ENCODE measurements around the gene SMAD7. TPM values are rescaled to one million over a fixed set of nuclear protein-coding genes. Genes with fewer than 3 reads are reported as not detected.
A peak's percentile ranks its signal among the peaks of the same experiment; 100 is the strongest.

The SMAD7 gene
- polyA plus RNA-seq, 2 of the 4 experiments (the other 2 are of a cell fraction): 19.9 to 26.9 TPM

DNA sequence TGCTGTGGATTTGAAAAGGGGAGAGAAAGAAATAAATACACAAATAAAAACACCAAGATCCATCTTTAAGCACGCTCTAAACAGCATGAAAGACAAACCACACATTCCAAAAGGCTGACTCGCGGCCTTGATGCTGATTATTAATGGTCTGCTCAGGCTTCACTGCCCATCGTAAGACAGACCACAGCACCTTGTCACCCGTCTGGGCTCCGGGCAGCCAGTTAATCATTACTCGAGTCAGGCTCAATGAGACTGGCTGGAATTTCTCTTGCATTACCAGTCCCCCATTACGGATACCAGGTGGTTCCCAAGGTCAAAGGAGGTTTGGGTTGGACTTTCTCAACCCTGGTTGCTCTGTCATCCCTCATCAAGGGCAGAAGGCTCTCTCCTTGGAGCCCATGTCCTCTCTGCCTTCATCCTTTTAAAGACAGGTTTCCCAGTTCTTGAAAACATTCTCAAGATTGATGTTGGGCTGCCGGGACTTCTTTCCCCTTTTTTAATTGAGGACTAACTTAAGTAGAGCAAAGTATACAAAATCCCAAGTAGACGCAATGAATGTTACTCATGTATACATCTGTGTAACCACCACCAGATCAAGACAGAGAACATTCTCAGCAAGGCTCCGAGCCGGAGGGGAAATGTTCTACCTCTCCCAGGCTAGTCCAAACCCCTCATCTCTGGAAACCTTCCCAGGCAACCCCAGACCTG lies 8.1 kb downstream of the SMAD7 start (continued):
- no peak for TF ChIP-seq RFX5 (IDR thresholded peaks at IDR 0.05)
- TF ChIP-seq GATA3 (IDR thresholded peaks at IDR 0.05; ENCODE audit: borderline replicate concordance): peak; percentile 91
- peak; percentile 80 for TF ChIP-seq JUNB (IDR thresholded peaks at IDR 0.05)
- TF ChIP-seq CHD4 (IDR thresholded peaks at IDR 0.05; ENCODE audit: borderline replicate concordance): no peak
- no peak for TF ChIP-seq POLR2A (IDR thresholded peaks at IDR 0.05; ENCODE audit: low read length)
- peak in 1 of 2 experiments; percentile 83; a peak in 2 of 4 replicates for TF ChIP-seq CEBPB (IDR thresholded peaks at IDR 0.05)
- TF ChIP-seq USF2 (IDR thresholded peaks at IDR 0.05): no peak
- no peak for TF ChIP-seq FOSB (CRISPR knock-in tag; IDR thresholded peaks at IDR 0.05)
- TF ChIP-seq ESRRA (IDR thresholded peaks at IDR 0.05; ENCODE audit: borderline replicate concordance, low read length): peak; percentile 97
- no peak for TF ChIP-seq HOXA7 (CRISPR knock-in tag; IDR thresholded peaks at IDR 0.05)
- TF ChIP-seq, protein P1, sequence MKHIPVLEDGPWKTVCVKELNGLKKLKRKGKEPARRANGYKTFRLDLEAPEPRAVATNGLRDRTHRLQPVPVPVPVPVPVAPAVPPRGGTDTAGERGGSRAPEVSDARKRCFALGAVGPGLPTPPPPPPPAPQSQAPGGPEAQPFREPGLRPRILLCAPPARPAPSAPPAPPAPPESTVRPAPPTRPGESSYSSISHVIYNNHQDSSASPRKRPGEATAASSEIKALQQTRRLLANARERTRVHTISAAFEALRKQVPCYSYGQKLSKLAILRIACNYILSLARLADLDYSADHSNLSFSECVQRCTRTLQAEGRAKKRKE (CRISPR knock-in tag; IDR thresholded peaks at IDR 0.05; ENCODE audit: low read depth): no peak
- TF ChIP-seq HEYL (CRISPR knock-in tag; IDR thresholded peaks at IDR 0.05): no peak
- TF ChIP-seq HOXB13 (CRISPR knock-in tag; IDR thresholded peaks at IDR 0.05; ENCODE audit: low read depth): no peak
- peak; percentile 56 for TF ChIP-seq FOSL2 (IDR thresholded peaks at IDR 0.05)
- TF ChIP-seq FOSL2 (CRISPR knock-in tag; IDR thresholded peaks at IDR 0.05): peak; percentile 62
- no peak for TF ChIP-seq NR3C1 (IDR thresholded peaks at IDR 0.05)
- TF ChIP-seq NFE2L2 (conservative IDR thresholded peaks at IDR 0.05; ENCODE audit: low read length): no peak
- TF ChIP-seq MAZ (IDR thresholded peaks at IDR 0.05; ENCODE audit: borderline replicate concordance, low read depth, low read length): no peak
- TF ChIP-seq ZSCAN20 (CRISPR knock-in tag; IDR thresholded peaks at IDR 0.05): no peak
- no peak for TF ChIP-seq ZNF302 (CRISPR knock-in tag; IDR thresholded peaks at IDR 0.05)
- TF ChIP-seq JUN (IDR thresholded peaks at IDR 0.05): peak; percentile 74 to 80; a peak in 4 of 5 replicates
- TF ChIP-seq EHMT2 (IDR thresholded peaks at IDR 0.05; ENCODE audit: low read depth): no peak
- TF ChIP-seq SMC3 (IDR thresholded peaks at IDR 0.05): 0 out of 3 replicates have a peak, but pooled peaks have one; percentile 18
- no peak for TF ChIP-seq ZC3H11A (IDR thresholded peaks at IDR 0.05)
- no peak for TF ChIP-seq RNF2 (IDR thresholded peaks at IDR 0.05; ENCODE audit: borderline replicate concordance, low read depth)
- TF ChIP-seq, protein P2, sequence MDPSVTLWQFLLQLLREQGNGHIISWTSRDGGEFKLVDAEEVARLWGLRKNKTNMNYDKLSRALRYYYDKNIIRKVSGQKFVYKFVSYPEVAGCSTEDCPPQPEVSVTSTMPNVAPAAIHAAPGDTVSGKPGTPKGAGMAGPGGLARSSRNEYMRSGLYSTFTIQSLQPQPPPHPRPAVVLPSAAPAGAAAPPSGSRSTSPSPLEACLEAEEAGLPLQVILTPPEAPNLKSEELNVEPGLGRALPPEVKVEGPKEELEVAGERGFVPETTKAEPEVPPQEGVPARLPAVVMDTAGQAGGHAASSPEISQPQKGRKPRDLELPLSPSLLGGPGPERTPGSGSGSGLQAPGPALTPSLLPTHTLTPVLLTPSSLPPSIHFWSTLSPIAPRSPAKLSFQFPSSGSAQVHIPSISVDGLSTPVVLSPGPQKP (IDR thresholded peaks at IDR 0.05; ENCODE audit: low read depth, low read length): no peak
- TF ChIP-seq CBX8 (IDR thresholded peaks at IDR 0.05): no peak
- no peak for TF ChIP-seq CBX2 (IDR thresholded peaks at IDR 0.05; ENCODE audit: borderline replicate concordance, low read depth)

DNA sequence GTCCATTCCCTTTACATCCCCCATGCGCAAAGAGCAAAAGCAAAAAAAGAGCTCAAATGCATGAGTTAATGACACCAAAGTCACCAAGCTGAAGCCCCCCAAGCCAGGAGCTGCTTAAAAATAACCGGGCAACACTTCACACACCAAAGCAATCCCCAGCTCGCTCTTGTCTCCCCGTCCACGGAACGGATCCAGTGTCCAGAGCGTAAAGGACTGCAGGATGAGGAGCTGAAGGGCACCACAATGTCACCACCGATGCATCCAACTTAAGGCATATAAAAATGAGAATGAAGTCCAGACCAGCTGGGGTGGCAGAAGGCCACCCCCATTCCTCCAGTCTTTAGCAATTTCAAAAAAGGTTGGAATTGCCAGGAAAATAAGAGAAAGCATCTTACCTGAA lies 8.7 kb downstream of the SMAD7 start:
- CTCF ChIA-PET: interaction anchor here (0.9 kb wide), 1 partner anchor 33 kb away, joined by 3 read pairs; no protein-coding TSS in a partner anchor
- Histone ChIP-seq H3K27ac (peak overlapping the region; percentile 92 to 99), H3K4me2 (peak overlapping the region; percentile 97), H3K4me1 (peaks cover 93% of the 10 kb centered on the region), H3K4me3 (peak overlapping the region; percentile 80), H3K9me3 (no peaks in the 10 kb centered on the region)
- DNase-seq (ENCODE audit: low read depth in 1 of 2, low spot score in 1 of 2): no peak
- ATAC-seq: no peak
- no peak for FAIRE-seq
- TF ChIP-seq MAX (IDR thresholded peaks at IDR 0.05): no peak
- no peak for TF ChIP-seq MAZ (IDR thresholded peaks at IDR 0.05; ENCODE audit: borderline replicate concordance, low read depth, low read length)
- TF ChIP-seq CBX2 (IDR thresholded peaks at IDR 0.05; ENCODE audit: borderline replicate concordance, low read depth): no peak
- no peak for TF ChIP-seq MAFK (IDR thresholded peaks at IDR 0.05; ENCODE audit: partially characterized antibody)
- no peak for TF ChIP-seq BHLHE40 (IDR thresholded peaks at IDR 0.05; ENCODE audit: low read depth, low read length)
- TF ChIP-seq NPAS2 (CRISPR knock-in tag; IDR thresholded peaks at IDR 0.05; ENCODE audit: borderline replicate concordance): no peak
- TF ChIP-seq HOXB13 (CRISPR knock-in tag; IDR thresholded peaks at IDR 0.05; ENCODE audit: low read depth): no peak
- TF ChIP-seq ESRRA (IDR thresholded peaks at IDR 0.05; ENCODE audit: borderline replicate concordance, low read length): no peak
- TF ChIP-seq TP53 (CRISPR knock-in tag; IDR thresholded peaks at IDR 0.05): no peak
- no peak for TF ChIP-seq HOXA7 (CRISPR knock-in tag; IDR thresholded peaks at IDR 0.05)
- POLR2A ChIA-PET: interaction anchor here (0.8 kb wide), 2 partner anchors 9 to 10 kb away, joined by 3 to 5 read pairs; no protein-coding TSS in a partner anchor
- WGBS (ENCODE audit: missing lambda C conversion rate): 38% methylated on average over 8 of the region's 8 CpGs

Measured in A549 (cell line).